HG03460 (cell line): ENCODE results near the gene NTMT1.

Experiments
- ATAC-seq: cut with Tn5 transposase; IDR thresholded peaks from one replicate; pipeline ENCODE4 v1.9.1; 2021; ENCODE audit not compliant: unreplicated experiment

The NTMT1 gene

DNA sequence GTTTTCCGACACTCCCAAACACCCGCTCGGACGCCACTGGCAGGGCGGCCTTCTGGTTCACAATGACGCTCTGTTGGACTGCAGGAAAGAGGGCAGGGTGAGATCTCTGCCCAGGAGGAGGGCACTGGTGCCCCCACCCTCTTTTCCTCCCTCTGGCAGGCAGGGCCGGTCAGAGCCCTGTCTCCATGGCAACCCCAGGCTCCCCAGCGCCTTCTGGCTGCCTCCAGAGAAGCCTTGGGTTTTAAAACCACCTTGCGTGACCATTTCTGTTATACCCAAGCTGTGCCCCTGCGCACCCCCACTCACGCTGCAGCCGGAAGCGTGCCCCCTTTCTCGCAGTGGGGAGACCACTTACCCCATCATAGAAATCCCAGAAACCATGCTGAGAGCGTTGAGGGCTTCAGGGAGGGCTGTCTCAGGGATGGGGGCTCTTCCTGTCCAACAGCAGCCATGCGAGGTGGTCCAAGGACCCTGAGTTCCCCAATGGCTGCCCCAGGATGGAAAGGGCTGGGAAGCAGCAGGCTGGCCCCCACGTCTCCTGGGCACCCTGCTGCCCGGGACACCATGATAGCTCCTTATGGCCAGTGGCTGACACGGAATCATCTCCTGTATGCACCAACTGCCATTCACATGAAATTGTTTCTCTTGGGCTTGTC, 12.3 kb upstream of the NTMT1 start:
- no peak for ATAC-seq

- ATAC-seq, result no peak
Measured at GRCh38 chr9:129614932-129615331, 11.0 kb upstream of the NTMT1 start.

GRCh38 chr9:129615407-129616285, 10.3 kb upstream of the NTMT1 start:
- no peak for ATAC-seq

DNA sequence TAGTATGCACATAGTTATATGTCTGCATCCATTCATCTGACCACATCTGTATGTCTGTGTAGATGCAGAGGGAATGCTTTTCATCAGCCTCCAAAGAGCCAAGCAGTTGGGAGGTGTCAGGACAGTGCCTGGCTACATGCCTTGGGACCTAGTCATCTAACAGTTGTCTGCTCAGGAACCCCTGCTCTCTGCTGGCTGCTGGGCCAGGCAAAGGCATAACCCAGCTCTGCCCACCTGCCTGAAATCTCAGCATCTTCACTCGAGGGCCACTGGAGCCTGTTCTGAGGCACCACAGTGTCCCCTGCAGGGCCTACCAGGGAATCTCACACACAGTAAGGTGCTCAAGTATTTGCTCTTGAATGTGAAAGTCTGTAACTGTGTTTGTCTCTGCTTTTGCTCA, 8.8 kb upstream of the NTMT1 start:
- ATAC-seq, result no peak

DNA sequence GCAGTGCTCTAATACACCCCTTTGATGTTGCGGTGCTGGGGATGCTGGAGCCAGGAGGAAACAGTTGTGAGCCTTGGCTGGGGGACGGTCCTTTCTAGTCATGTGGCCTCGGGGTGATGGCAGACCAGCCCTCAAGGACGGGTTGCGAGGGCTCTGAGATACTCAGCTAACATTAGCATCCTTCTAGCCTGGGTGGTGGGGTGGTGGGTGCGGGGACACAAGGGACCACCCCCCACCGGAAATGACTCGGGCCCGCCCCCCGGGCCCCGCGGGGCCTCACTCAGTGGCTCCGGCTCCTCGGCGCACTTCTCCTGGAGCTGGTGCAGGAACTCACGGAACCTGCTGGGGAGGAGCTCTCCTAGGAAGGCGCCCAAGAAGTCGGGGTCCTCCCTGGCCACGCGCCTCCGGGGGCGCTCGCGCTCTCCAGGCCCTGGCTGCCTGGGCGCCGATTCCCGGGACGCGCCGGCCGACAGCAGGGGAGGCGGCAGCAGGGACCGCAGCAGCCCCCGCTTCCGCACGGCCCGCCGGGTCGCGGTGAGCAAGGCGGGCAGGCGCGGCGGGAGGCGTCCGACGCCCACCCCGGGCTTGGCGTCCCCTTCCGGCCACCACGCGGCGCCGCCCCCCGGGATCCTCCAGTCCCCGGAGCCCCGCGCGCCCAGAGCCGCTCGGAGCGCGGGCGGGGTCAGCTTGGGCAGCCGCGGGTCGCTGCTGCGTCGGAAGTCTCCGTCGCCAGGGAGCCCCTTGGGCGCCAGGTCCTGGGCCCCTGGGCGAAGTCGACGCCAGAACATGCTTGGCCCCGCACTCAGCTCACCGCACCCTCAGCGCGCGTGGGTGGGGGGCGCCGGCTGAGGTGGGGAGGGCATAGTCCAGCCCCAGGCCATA, 5.9 kb upstream of the NTMT1 start:
- no peak for ATAC-seq

DNA sequence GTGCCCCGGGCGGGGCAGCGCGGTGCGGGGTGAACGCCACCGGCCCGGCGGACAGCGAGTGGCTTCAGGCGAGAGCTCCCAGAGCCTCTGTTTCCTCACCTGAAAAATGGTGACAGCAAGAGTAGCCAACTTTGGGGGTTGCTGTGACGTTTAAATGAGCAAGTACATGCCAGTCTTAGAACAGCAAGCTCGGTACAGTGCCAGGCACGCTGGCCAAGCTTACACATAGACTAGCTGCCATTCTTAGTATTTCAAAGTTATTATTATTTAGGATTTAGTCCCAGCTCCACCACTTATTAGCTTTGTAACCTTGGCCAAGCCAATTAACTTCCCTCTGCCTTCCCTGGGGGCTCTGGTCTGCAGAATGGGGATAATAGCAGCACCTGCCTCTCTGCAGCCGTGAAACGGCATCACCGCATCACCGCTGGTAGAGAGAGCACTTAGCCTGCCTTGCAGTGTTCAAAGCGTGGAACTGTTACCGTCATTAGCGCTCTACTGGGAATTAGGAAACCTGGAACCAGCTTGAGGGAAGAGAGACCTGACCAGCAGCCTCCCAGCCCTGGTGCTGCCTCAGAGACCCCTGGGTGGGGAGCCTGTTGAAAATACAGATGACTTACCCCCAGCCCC, 5.2 kb upstream of the NTMT1 start, which contains the start of gene C9orf50:
Gene C9orf50 (minus strand): TSS at position 433 of the 627 bp plus-strand sequence. CDS start 527 bp downstream, outside the sequence.
- no peak for ATAC-seq

DNA sequence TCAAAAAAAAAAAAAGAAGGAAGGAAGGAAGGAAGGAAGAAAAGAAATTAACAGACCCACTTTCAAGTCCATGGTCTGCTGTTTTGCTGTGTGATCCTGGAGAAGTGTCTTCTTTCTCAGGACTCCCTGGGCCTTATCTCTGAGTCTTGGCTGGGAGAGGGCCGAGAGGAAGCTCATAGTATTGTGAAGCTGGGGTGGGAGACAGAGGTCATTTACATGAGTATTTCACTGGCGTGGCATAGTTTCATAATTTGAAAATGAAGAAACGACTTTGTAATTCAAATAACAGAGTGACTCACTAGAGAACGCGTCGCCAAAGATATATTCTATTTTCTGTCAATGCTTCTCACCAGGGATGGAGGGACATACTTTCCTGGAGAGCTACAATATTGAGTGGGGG, 2.6 kb upstream of the NTMT1 start:
- no peak for ATAC-seq

GRCh38 chr9:129624168-129624759, 1.7 kb upstream of the NTMT1 start:
- no peak for ATAC-seq

- ATAC-seq, result no peak
Measured at GRCh38 chr9:129624947-129625346, 1.0 kb upstream of the NTMT1 start.

GRCh38 chr9:129626625-129627284, 792 bp downstream of the NTMT1 start:
- ATAC-seq, result peak; percentile 20

- no peak for ATAC-seq
Measured at GRCh38 chr9:129627556-129628440, 1.8 kb downstream of the NTMT1 start.

GRCh38 chr9:129628709-129629108, 2.7 kb downstream of the NTMT1 start:
- ATAC-seq, result no peak

- ATAC-seq, result no peak
Measured at GRCh38 chr9:129629251-129629820, 3.4 kb downstream of the NTMT1 start.

DNA sequence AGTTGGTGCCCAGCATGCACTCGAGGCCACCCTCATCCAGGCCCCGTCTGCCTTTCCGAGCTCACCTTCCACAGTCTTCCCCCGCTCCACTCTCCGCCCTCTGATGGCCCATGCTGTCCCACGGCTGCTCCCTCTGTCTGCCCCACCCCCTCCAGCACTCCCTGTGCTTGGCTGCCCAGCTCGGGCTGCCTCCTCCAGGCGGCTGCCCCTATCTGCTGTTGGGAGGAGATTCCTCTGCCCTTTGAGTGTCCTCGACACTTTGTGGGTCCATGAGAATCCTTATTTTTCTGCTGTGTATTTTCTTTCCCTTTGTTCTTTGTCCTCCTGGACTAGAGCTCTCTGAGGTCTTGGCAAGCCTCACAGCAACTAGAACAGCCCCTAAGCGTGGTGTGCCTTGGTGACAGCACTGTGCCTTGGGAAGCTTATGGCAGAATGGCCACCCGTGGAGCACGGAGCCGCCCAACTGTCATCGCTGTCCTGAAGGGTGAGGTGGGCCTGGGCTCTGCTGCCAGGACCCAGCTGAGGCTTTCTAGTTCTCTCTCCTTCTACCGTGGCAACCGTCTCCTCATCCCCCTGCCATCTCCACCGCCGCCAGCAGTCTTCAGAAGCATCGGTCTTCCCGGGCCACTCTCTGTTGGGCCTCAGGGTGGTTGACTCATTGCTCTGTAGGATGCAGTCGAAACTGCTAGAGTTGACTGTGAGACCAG, 5.2 kb downstream of the NTMT1 start:
- ATAC-seq, result no peak

DNA sequence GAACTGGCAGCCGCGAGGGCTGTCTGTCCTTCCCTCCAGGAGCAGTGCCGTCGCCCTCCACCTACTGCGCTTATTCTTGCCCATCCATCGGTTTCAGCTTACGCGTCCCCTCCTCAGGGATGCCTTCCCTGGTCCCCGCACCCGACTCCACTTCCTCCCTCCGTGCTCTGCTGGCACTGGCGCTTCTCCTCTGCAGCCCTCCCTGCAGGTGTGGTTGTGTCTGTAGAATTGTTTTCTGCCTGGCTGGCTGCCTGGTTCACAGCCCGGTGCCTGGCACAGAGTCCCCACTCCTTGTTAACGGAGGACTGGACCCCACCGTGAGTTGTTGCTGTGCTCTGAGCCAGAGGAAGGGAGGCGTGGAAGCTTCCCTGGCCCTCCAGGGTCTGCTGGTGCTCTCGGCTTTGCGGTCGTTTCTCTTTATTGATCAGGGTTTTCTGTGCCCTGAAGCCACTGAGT, 5.7 kb downstream of the NTMT1 start:
- no peak for ATAC-seq

DNA sequence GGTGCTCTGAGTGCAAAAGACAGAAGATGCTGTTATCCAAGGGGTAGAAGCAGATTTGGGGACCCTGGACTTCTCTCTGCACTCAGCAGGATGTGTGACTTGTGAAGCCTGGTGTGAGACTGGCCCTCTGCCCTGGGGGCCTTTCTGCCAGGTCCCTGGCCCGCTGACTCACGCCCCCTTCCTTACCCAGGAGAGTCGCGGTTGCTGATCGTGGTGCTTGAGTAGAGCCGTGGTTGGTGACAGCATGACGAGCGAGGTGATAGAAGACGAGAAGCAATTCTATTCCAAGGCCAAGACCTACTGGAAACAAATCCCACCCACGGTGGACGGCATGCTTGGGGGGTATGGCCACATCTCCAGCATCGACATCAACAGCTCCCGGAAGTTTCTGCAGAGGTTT, 6.5 kb downstream of the NTMT1 start:
- ATAC-seq, result no peak

DNA sequence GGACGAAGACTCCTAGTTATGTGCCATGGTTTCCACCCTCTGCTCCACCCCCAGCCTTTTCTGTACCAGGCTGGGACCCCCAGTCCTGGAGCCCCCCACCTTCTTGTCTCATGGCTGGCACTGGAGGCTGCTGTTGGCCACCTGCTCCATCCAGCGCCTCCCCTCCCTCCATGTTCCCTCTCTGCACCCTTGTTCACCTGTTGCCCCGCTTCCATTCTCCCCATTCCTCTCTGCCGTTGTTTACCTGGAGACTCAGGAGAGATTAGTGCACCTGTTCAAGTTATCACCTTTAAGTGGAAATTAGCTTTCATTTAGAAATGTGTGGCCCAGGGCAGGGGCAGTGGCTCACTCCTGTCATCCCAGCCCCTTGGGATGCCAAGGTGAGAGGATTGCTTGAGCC, 7.2 kb downstream of the NTMT1 start:
- no peak for ATAC-seq

GRCh38 chr9:129633848-129634247, 7.9 kb downstream of the NTMT1 start:
- no peak for ATAC-seq
